IPS-NIHi7 (cell line): Measurements from ENCODE around the gene TMF1.

Source experiments
- DNase-seq: peaks from one replicate; pipeline ENCODE4 v3.0.0; 2012; ENCODE audit warnings: mixed read lengths; ENCODE audit errors: extremely low spot score

TMF1 gene

GRCh38 chr3:68977486-68978167 lies 74.5 kb downstream of the TMF1 start:
- DNase-seq: no peak

GRCh38 chr3:68974711-68975110 lies 77.4 kb downstream of the TMF1 start:
- no peak for DNase-seq

- peak; percentile 28 for DNase-seq
These were observed 78.5 kb downstream of the TMF1 start for GRCh38 chr3:68973639-68974038.

GRCh38 chr3:68972358-68972979 lies 79.7 kb downstream of the TMF1 start:
- peak; percentile 82 for DNase-seq
